ENCODE data around the gene NCK1.

NCK1 gene

DNA sequence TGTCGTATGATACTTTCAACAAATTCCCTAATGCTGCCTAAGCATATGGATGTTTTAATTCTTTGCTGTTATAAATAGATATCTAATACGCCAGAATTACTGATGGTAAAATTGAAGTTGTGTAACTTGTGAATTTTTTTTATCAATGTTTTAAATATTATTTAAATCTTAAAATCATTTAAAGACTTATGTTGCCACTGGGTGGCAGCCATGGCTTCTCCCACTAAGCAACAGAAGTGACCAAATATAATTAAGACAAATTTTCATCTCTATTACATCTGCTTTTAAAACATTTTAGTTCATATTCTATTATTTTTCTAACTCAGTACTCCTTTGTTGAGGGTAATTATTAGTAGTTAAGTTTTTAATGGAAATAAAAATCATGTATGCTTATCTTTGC lies 87.7 kb downstream of the NCK1 start:
- Histone ChIP-seq H3F3A (ENCODE audit: insufficient read depth, low read length) (no peaks in the 10 kb centered on the region; the same call in 1 of the 2 replicates), H3K27ac (ENCODE audit: low read depth, low read length, poor library complexity, severe bottlenecking) (no peak overlapping the region), H3K27me3 (ENCODE audit: insufficient read depth, low read length) (no peaks in the 10 kb centered on the region), H3K4me2 (ENCODE audit: low read length) (no peak overlapping the region), H3K4me1 (ENCODE audit: insufficient read depth, low read length, severe bottlenecking) (peaks cover 31% of the 10 kb centered on the region), H3K9ac (ENCODE audit: low read length) (no peak overlapping the region), H2AFZ (ENCODE audit: low read length) (no peak overlapping the region), H3K4me3 (ENCODE audit: low read depth, low read length, poor library complexity, severe bottlenecking) (no peak overlapping the region), H3K79me2 (ENCODE audit: insufficient read depth, low read length) (no peaks in the 10 kb centered on the region), H3K36me3 (ENCODE audit: insufficient read depth, low read length) (peaks cover 39% of the 10 kb centered on the region), H4K20me1 (ENCODE audit: insufficient read depth, low read length) (no peaks in the 10 kb centered on the region), H3K9me2 (ENCODE audit: low read depth, low read length) (no peaks in the 10 kb centered on the region), H3K9me3 (ENCODE audit: low read length) (peaks cover 4% of the 10 kb centered on the region; the same call in 1 of the 2 replicates)
- TF ChIP-seq, protein P1, sequence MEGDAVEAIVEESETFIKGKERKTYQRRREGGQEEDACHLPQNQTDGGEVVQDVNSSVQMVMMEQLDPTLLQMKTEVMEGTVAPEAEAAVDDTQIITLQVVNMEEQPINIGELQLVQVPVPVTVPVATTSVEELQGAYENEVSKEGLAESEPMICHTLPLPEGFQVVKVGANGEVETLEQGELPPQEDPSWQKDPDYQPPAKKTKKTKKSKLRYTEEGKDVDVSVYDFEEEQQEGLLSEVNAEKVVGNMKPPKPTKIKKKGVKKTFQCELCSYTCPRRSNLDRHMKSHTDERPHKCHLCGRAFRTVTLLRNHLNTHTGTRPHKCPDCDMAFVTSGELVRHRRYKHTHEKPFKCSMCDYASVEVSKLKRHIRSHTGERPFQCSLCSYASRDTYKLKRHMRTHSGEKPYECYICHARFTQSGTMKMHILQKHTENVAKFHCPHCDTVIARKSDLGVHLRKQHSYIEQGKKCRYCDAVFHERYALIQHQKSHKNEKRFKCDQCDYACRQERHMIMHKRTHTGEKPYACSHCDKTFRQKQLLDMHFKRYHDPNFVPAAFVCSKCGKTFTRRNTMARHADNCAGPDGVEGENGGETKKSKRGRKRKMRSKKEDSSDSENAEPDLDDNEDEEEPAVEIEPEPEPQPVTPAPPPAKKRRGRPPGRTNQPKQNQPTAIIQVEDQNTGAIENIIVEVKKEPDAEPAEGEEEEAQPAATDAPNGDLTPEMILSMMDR (IDR thresholded peaks at IDR 0.05; ENCODE audit: low read length) = no peak
- TF ChIP-seq EZH2 (IDR thresholded peaks at IDR 0.05; ENCODE audit: borderline replicate concordance, low read length) = no peak

DNA sequence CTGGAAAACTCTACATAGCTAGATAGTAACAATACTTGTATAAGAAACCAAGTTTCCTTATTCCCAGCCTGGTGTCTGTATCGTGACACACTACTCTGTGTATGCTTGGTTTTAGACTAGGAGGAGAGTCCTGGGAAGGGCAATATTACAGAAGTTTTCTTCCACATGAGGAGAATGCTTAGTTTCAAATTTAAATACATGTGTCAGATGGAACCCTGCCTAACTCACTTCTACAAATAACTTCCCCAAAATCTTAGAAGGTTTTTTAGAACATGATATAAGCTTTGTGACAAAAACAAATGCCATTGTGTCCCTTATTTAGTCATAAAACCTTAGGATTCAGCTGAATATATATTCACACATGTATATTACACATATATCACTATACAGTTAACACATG lies 88.6 kb downstream of the NCK1 start:
- Histone ChIP-seq H3K27me3 (ENCODE audit: insufficient read depth, low read length) (no peaks in the 10 kb centered on the region), H3K79me2 (ENCODE audit: insufficient read depth, low read length) (no peaks in the 10 kb centered on the region), H2AFZ (ENCODE audit: low read length) (no peak overlapping the region), H3K4me1 (ENCODE audit: insufficient read depth, low read length, severe bottlenecking) (peaks cover 31% of the 10 kb centered on the region), H3K9ac (ENCODE audit: low read length) (no peak overlapping the region), H3K9me3 (ENCODE audit: low read length) (peaks cover 2% of the 10 kb centered on the region; the same call in 1 of the 2 replicates), H4K20me1 (ENCODE audit: insufficient read depth, low read length) (no peaks in the 10 kb centered on the region), H3K4me2 (ENCODE audit: low read length) (no peak overlapping the region), H3K36me3 (ENCODE audit: insufficient read depth, low read length) (peaks cover 35% of the 10 kb centered on the region), H3F3A (ENCODE audit: insufficient read depth, low read length) (no peaks in the 10 kb centered on the region), H3K27ac (ENCODE audit: low read depth, low read length, poor library complexity, severe bottlenecking) (no peak overlapping the region), H3K9me2 (ENCODE audit: low read depth, low read length) (no peaks in the 10 kb centered on the region), H3K4me3 (ENCODE audit: low read depth, low read length, poor library complexity, severe bottlenecking) (no peak overlapping the region)
- TF ChIP-seq EZH2 (IDR thresholded peaks at IDR 0.05; ENCODE audit: borderline replicate concordance, low read length) = no peak
- TF ChIP-seq, protein P1 (IDR thresholded peaks at IDR 0.05; ENCODE audit: low read length) = no peak

DNA sequence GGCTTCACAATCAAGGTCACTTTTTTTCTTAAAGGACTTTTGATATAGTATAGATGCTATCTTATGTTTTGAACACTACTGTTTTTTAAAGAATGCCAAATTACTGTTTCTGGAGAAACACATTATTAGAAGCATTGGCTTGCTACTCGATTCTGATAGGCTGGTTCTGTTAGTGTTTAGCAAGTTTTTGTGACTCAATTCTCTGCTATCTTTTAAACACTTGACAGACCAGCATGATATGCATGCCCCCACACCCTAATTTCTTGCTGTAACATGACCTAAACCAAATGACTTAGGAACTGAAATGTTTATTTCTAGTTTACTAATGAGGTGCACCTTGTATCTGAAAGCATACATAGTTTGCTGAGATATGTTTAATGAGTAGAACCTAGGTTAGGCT lies 90.3 kb downstream of the NCK1 start:
- Histone ChIP-seq H3K4me1 (ENCODE audit: insufficient read depth, low read length, severe bottlenecking) (peaks cover 26% of the 10 kb centered on the region), H3K4me3 (ENCODE audit: low read depth, low read length, poor library complexity, severe bottlenecking) (no peak overlapping the region), H3K9me2 (ENCODE audit: low read depth, low read length) (no peaks in the 10 kb centered on the region), H3K27ac (ENCODE audit: low read depth, low read length, poor library complexity, severe bottlenecking) (no peak overlapping the region), H3F3A (ENCODE audit: insufficient read depth, low read length) (no peaks in the 10 kb centered on the region), H3K4me2 (ENCODE audit: low read length) (no peak overlapping the region), H3K27me3 (ENCODE audit: insufficient read depth, low read length) (no peaks in the 10 kb centered on the region), H3K36me3 (ENCODE audit: insufficient read depth, low read length) (peaks cover 25% of the 10 kb centered on the region; the same call in 1 of the 2 replicates), H3K9ac (ENCODE audit: low read length) (no peak overlapping the region), H3K79me2 (ENCODE audit: insufficient read depth, low read length) (no peaks in the 10 kb centered on the region), H4K20me1 (ENCODE audit: insufficient read depth, low read length) (no peaks in the 10 kb centered on the region), H2AFZ (ENCODE audit: low read length) (no peak overlapping the region), H3K9me3 (ENCODE audit: low read length) (no peaks in the 10 kb centered on the region)
- TF ChIP-seq EZH2 (IDR thresholded peaks at IDR 0.05; ENCODE audit: borderline replicate concordance, low read length) = no peak
- TF ChIP-seq, protein P1 (IDR thresholded peaks at IDR 0.05; ENCODE audit: low read length) = no peak
